Neural cell (in vitro differentiated cells): ENCODE data around the gene TMEM269. TPM values are rescaled to one million over a fixed set of nuclear protein-coding genes. Genes with fewer than 3 reads are reported as not detected.

Experiments
- H2AFZ ChIP-seq: fragments of 200-600, 300-800 bp; sonication (generic), shearing (Covaris generic); 2 replicates; pipeline ENCODE4 v1.6.0; 2014; ENCODE audit warnings: low read depth, mild to moderate bottlenecking, antibody characterized with exemption, low read length, moderate library complexity
- H3F3A ChIP-seq: fragments of 200-600 bp; shearing (Covaris generic); 2 replicates; pipeline ENCODE4 v1.6.1; 2016; ENCODE audit warnings: mild to moderate bottlenecking, moderate library complexity, mixed read lengths, antibody characterized with exemption, low read length; ENCODE audit not compliant: insufficient read depth, poor library complexity, severe bottlenecking
- H3K27ac ChIP-seq: fragments of 200-600, 300-800 bp; sonication (generic), shearing (Covaris generic); 2 replicates; pipeline ENCODE4 v1.5.1; 2014; ENCODE audit warnings: mild to moderate bottlenecking, low read length, moderate library complexity
- H3K27me3 ChIP-seq: fragments of 300-800, 200-600 bp; sonication (generic), shearing (Covaris generic); 2 replicates; pipeline ENCODE4 v1.6.0; 2014; ENCODE audit warnings: mild to moderate bottlenecking, low read depth, low read length, moderate library complexity; ENCODE audit not compliant: insufficient read depth
- H3K36me3 ChIP-seq: fragments of 300-800, 200-600 bp; sonication (generic), shearing (Covaris generic); 2 replicates; pipeline ENCODE4 v1.5.1; 2014; ENCODE audit warnings: mild to moderate bottlenecking, antibody characterized with exemption, low read length, moderate library complexity; ENCODE audit not compliant: insufficient read depth
- H3K4me2 ChIP-seq: fragments of 300-800, 200-600 bp; sonication (generic), shearing (Covaris generic); 2 replicates; pipeline ENCODE4 v1.6.0; 2014; ENCODE audit warnings: mild to moderate bottlenecking, low read length
- H3K4me3 ChIP-seq: fragments of 300-800, 200-600 bp; sonication (generic), shearing (Covaris generic); 2 replicates; pipeline ENCODE4 v1.5.1; 2014; ENCODE audit warnings: mild to moderate bottlenecking, low read length, moderate library complexity
- H3K79me2 ChIP-seq: fragments of 200-600 bp; shearing (Covaris generic); replicated peaks from 2 replicates; pipeline ENCODE4 v1.6.0; 2014; ENCODE audit warnings: mild to moderate bottlenecking, low read length, moderate library complexity; ENCODE audit not compliant: insufficient read depth
- H3K9ac ChIP-seq: fragments of 300-800, 200-600 bp; sonication (generic), shearing (Covaris generic); 2 replicates; pipeline ENCODE4 v1.6.1; 2016; ENCODE audit warnings: mild to moderate bottlenecking, low read length, mixed read lengths
- H3K9me2 ChIP-seq: fragments of 200-600 bp; shearing (Covaris generic); 2 replicates; pipeline ENCODE4 v1.6.1; 2016; ENCODE audit warnings: mild to moderate bottlenecking, low read length, mixed read lengths; ENCODE audit not compliant: insufficient read depth
- H3K9me3 ChIP-seq: fragments of 200-600, 300-800 bp; sonication (generic), shearing (Covaris generic); 2 replicates; pipeline ENCODE4 v1.6.1; 2016; ENCODE audit warnings: mild to moderate bottlenecking, mixed run types, low read length, moderate library complexity, mixed read lengths
- H4K20me1 ChIP-seq: fragments of 200-600 bp; shearing (Covaris generic); 2 replicates; pipeline ENCODE4 v1.6.1; 2016; ENCODE audit warnings: mild to moderate bottlenecking, mixed run types; ENCODE audit not compliant: insufficient read depth
- CTCF ChIP-seq: fragments of 450-650 bp; IDR thresholded peaks from 2 replicates; pipeline ENCODE4 v1.5.1; 2014; ENCODE audit warnings: antibody characterized with exemption, mild to moderate bottlenecking, moderate library complexity; ENCODE audit not compliant: poor library complexity, severe bottlenecking
- EP300 ChIP-seq: fragments of 450-650 bp; conservative IDR thresholded peaks from 2 replicates; pipeline ENCODE4 v1.6.1; 2014; ENCODE audit warnings: antibody characterized with exemption, mild to moderate bottlenecking, moderate library complexity; ENCODE audit not compliant: poor library complexity, severe bottlenecking
- EZH2 ChIP-seq: fragments of 200-600, 300-800 bp; shearing (Covaris generic), sonication (generic); IDR thresholded peaks from 2 replicates; pipeline ENCODE4 v1.6.1; 2014; ENCODE audit warnings: antibody characterized with exemption, low read length, borderline replicate concordance, mild to moderate bottlenecking; ENCODE audit not compliant: insufficient read depth, poor library complexity, severe bottlenecking
- MXI1 ChIP-seq: fragments of 450-650 bp; conservative IDR thresholded peaks from 2 replicates; pipeline ENCODE4 v1.6.1; 2014; ENCODE audit warnings: antibody characterized with exemption, mild to moderate bottlenecking; ENCODE audit not compliant: poor library complexity, severe bottlenecking
- POLR2AphosphoS5 ChIP-seq: IDR thresholded peaks from 2 replicates; pipeline ENCODE4 v1.6.1; 2012
- RAD21 ChIP-seq: fragments of 450-650 bp; conservative IDR thresholded peaks from 2 replicates; pipeline ENCODE4 v1.6.1; 2014; ENCODE audit warnings: antibody characterized with exemption, mild to moderate bottlenecking, moderate library complexity
- REST ChIP-seq: IDR thresholded peaks from 2 replicates; pipeline ENCODE4 v1.6.1; 2012; ENCODE audit warnings: borderline replicate concordance
- SMC3 ChIP-seq: fragments of 450-650 bp; conservative IDR thresholded peaks from 2 replicates; pipeline ENCODE4 v1.6.1; 2014; ENCODE audit warnings: antibody characterized with exemption, mild to moderate bottlenecking, moderate library complexity; ENCODE audit not compliant: poor library complexity
- TAF1 ChIP-seq: IDR thresholded peaks from 2 replicates; pipeline ENCODE4 v1.6.1; 2012; ENCODE audit warnings: low read depth
- polyA plus RNA-seq: library from polyadenylated mRNA; depleted of rRNA; stranded (reverse); fragments of >200 nt; gene quantifications from 2 replicates; pipeline ENCODE4 v1.2.3, GENCODE V29; 2014

TMEM269 gene
- polyA plus RNA-seq, 1 donor from 2014 or later: 1.1 TPM

- Histone ChIP-seq H3K27ac (no peak overlapping the region), H3K9me3 (peaks cover 5% of the 10 kb centered on the region), H3F3A (no peaks in the 10 kb centered on the region), H3K9me2 (no peaks in the 10 kb centered on the region), H3K27me3 (no peaks in the 10 kb centered on the region), H3K4me2 (no peak overlapping the region), H3K36me3 (peaks cover 13% of the 10 kb centered on the region), H3K79me2 (no peaks in the 10 kb centered on the region), H4K20me1 (no peaks in the 10 kb centered on the region), H3K4me3 (no peak overlapping the region), H2AFZ (no peak overlapping the region), H3K9ac (no peak overlapping the region)
- no peak for TF ChIP-seq EZH2
- TF ChIP-seq POLR2AphosphoS5: no peak
- no peak for TF ChIP-seq MXI1
- no peak for TF ChIP-seq EP300
- TF ChIP-seq REST: no peak
- TF ChIP-seq TAF1: no peak
- TF ChIP-seq RAD21: no peak
- TF ChIP-seq CTCF: no peak
- TF ChIP-seq SMC3: no peak
Observed at GRCh38 chr1:42748021-42748420, 36.8 kb upstream of the TMEM269 start.

GRCh38 chr1:42748461-42749410 lies 36.1 kb upstream of the TMEM269 start:
- Histone ChIP-seq H4K20me1 (no peaks in the 10 kb centered on the region), H3K27ac (no peak overlapping the region), H3K27me3 (no peaks in the 10 kb centered on the region), H3K4me3 (no peak overlapping the region), H3F3A (no peaks in the 10 kb centered on the region), H3K79me2 (no peaks in the 10 kb centered on the region), H3K4me2 (no peak overlapping the region), H3K9me2 (no peaks in the 10 kb centered on the region), H2AFZ (no peak overlapping the region), H3K9me3 (peaks cover 5% of the 10 kb centered on the region), H3K36me3 (peaks cover 17% of the 10 kb centered on the region), H3K9ac (no peak overlapping the region)
- TF ChIP-seq SMC3 (no peak), MXI1 (no peak), EZH2 (no peak), TAF1 (no peak), RAD21 (no peak), REST (no peak), CTCF (no peak), POLR2AphosphoS5 (no peak), EP300 (no peak)
